Hematopoietic multipotent progenitor cell treated with erythropoietin and hydrocortisone succinate and interleukin-3 and kit ligand, for 17 days (in vitro differentiated cells): ENCODE data around the gene GBF1.
"Not testable (repeated sequence)": the region's sequence is repeated elsewhere in the genome, so short reads cannot be mapped to it uniquely, and the experiment has no call there.

Experiments
- DNase-seq: peaks from one replicate; pipeline ENCODE4 v3.0.0-alpha.2; 2015; ENCODE audit warnings: low spot score

GBF1 gene

GRCh38 chr10:102301332-102301731 lies 56.0 kb downstream of the GBF1 start:
- DNase-seq, result not testable (repeated sequence)

- no peak for DNase-seq
Observed at GRCh38 chr10:102302611-102303010, 57.3 kb downstream of the GBF1 start.

GRCh38 chr10:102306006-102306405 lies 60.7 kb downstream of the GBF1 start:
- no peak for DNase-seq

- DNase-seq, result no peak
Observed at GRCh38 chr10:102306710-102307109, 61.4 kb downstream of the GBF1 start.

GRCh38 chr10:102308318-102308717 lies 63.0 kb downstream of the GBF1 start:
- not testable (repeated sequence) for DNase-seq

GRCh38 chr10:102309236-102309635 lies 63.9 kb downstream of the GBF1 start:
- no peak for DNase-seq

- DNase-seq, result no peak
Observed at GRCh38 chr10:102309916-102310315, 64.6 kb downstream of the GBF1 start.

- DNase-seq, result no peak
Observed at GRCh38 chr10:102310361-102311024, 65.2 kb downstream of the GBF1 start.

- no peak for DNase-seq
Observed at GRCh38 chr10:102311025-102311420, 65.7 kb downstream of the GBF1 start.

GRCh38 chr10:102312683-102313082 lies 67.4 kb downstream of the GBF1 start:
- DNase-seq, result no peak

- DNase-seq, result no peak
Observed at GRCh38 chr10:102313221-102313896, 68.0 kb downstream of the GBF1 start.

GRCh38 chr10:102314801-102315200 lies 69.5 kb downstream of the GBF1 start:
- no peak for DNase-seq

- DNase-seq, result no peak
Observed at GRCh38 chr10:102316421-102316820, 71.1 kb downstream of the GBF1 start.

- no peak for DNase-seq
Observed at GRCh38 chr10:102322914-102323313, 77.6 kb downstream of the GBF1 start.

- DNase-seq, result no peak
Observed at GRCh38 chr10:102324061-102324460, 78.7 kb downstream of the GBF1 start.

- no peak for DNase-seq
Observed at GRCh38 chr10:102326031-102326430, 80.7 kb downstream of the GBF1 start.

- no peak for DNase-seq
Observed at GRCh38 chr10:102327002-102327401, 81.7 kb downstream of the GBF1 start.

- DNase-seq, result no peak
Observed at GRCh38 chr10:102327641-102328040, 82.3 kb downstream of the GBF1 start.

- DNase-seq, result no peak
Observed at GRCh38 chr10:102332772-102333171, 87.4 kb downstream of the GBF1 start.

GRCh38 chr10:102334101-102334500 lies 88.8 kb downstream of the GBF1 start:
- DNase-seq, result no peak

- DNase-seq, result no peak
Observed at GRCh38 chr10:102335184-102335583, 89.9 kb downstream of the GBF1 start.

- DNase-seq, result no peak
Observed at GRCh38 chr10:102341038-102341688, 95.8 kb downstream of the GBF1 start.

GRCh38 chr10:102342458-102342857 lies 97.1 kb downstream of the GBF1 start:
- DNase-seq, result no peak
